ENCODE measurements around the gene HSPA9.
"Not testable (repeated sequence)": the region's sequence is repeated elsewhere in the genome, so short reads cannot be mapped to it uniquely, and the experiment has no call there.

HSPA9 gene

GRCh38 chr5:138528744-138529469, 46.3 kb downstream of the HSPA9 start:
- DNase-seq = no peak

- no peak for DNase-seq
These were observed 47.0 kb downstream of the HSPA9 start for GRCh38 chr5:138528208-138528607.

- no peak for DNase-seq
These were observed 48.0 kb downstream of the HSPA9 start for GRCh38 chr5:138527170-138527569.

DNA sequence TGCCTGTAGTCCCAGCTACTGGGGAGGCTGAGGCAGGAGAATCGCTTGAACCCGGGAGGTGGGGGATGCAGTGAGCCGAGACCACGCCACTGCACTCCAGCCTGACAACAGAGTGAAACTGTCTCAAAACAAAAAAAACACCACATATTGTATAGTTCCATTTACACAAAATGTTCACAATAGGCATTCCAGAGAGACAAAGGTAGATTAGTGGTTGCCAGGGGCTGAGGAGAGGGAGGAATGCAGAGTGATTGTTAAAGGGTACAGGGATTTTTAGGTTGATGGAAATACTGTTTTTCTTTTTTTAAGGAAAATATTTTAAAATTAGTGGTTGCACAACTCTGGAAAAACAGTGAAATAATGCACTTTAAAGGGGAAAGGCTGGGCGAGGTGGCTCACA, 51.8 kb downstream of the HSPA9 start:
- no peak for DNase-seq

- no peak for DNase-seq
These were observed 54.2 kb downstream of the HSPA9 start for GRCh38 chr5:138520971-138521370.

DNA sequence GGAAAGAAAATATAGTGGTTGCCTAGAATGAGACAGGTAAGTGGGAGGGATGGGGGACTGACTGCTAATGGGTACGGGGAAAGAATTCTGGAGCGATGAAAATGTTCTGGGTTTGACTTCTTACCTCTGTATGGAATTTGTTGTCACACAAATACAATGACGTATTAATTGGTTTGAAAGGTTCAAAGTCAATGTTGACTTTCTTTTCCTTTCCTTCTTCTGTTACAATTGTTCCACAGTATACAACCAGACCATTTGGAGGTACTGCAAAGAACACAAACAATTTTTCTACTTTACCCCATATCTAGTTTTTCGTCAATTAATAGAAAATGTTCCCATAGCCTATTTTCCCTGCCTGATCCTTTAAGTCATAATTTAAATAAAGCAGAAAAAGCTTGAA, 57.8 kb downstream of the HSPA9 start:
- no peak for DNase-seq

DNA sequence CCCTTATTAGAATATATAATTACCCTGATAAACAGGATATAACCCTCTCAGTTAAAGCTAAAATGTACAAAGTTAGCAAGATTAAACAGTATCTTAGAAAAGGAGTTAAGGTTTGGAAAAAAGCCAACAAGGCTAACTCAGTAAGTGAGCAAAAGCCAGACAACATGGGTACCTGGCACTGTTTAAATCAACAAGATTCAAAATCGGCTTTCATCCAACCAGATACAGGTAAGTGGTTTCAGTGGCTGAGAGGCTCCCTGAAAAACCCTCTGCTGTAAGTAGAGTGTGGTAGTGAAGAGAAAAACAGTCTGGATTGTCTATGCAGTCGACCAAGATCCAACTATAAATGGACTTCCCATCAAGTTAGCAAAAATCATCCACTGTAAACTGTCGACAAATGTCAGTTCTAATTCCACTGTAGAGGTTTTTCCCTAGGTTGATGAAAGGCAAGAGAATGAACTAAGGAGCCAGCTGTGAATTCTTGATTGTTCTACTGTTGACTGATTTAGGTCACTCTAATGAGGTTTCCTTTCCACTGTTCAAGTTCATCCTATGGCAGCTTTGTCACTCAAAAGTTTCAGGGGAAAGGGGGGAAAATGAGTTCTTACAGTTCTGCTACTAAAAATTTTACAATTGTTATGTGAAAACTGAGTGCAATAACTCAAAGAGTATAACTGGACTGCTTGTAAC, 59.5 kb downstream of the HSPA9 start:
- no peak for DNase-seq

- no peak for DNase-seq
These were observed 61.2 kb downstream of the HSPA9 start for GRCh38 chr5:138514021-138514420.

- DNase-seq = no peak
These were observed 66.2 kb downstream of the HSPA9 start for GRCh38 chr5:138508958-138509357.

- DNase-seq = not testable (repeated sequence)
These were observed 67.7 kb downstream of the HSPA9 start for GRCh38 chr5:138507485-138507884.

DNA sequence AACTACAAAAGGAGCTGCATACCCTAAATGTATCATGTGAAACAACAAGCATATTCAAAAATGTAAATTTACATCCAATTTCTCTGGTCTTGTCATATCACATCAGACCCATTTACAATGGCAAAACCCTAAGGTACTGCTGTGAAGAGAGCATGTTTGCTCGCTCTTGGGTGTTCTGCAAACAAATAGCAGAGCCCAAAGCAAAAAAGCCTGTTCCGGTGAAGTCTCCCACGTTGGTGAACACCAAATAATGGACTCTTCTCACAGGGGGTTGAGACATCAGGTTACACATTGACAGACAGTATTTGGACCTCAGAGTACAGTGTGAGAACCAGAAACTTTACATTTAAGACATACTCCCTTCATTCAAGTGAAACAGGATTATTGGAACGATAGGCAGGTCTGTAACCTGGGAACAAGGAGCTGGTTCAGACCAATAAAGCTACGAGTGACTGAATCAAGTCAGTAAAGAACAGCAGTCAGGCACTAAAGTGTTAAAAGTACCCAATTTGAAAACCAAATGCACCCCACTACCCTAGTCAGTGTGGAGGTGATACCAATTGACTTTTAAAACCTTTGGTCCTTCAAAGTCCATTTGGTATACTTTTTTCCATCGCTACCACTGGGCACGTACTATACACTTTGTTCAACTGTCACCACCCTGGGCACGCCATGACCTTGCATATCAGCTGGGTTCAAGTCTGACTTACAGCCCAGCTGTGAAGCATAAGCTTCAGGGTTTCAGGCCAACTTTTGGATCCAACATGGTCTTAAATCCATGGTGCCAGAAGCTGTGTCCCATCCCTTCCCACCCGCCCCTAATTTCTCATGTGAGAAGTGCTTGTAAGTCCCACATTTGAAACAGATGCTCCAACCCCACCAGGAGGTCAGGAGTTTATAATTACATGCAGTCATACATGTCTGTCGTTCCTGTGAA, 68.6 kb downstream of the HSPA9 start:
- DNase-seq = no peak

DNA sequence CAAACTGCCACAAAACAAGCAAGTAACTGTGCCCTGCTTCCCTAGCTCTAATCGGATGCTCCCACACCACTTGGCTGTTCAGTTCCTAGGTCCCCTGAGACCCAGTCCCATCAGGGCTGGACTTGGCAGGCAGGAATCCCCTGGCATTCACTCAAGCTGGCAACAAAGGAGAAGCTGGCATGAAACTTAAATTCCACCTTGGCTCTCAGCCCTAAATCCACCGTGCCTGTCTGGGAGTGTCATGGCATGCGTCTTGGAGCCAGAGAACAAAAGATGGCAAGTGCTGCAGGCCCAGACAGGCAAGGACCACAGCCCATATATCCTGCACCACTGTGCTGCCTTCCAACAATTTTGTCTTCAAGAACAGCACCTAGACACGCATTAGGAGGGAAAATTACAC, 70.4 kb downstream of the HSPA9 start:
- no peak for DNase-seq
